HEK293 (cell line): ENCODE measurements around the gene FTSJ1.

Source experiments
- HOXA7 ChIP-seq: sonication (generic); formaldehyde crosslinking; IDR thresholded peaks from 2 replicates; pipeline ENCODE4 v1.8.1; 2022; ENCODE audit warnings: missing genetic modification reagents, borderline replicate concordance
- OSR2 ChIP-seq: fragments of 450-650 bp; formaldehyde crosslinking; IDR thresholded peaks from 2 replicates; pipeline ENCODE4 v1.5.1; 2016; ENCODE audit warnings: missing biosample characterization, missing genetic modification characterization
- OVOL3 ChIP-seq: fragments of 450-650 bp; formaldehyde crosslinking; IDR thresholded peaks from 2 replicates; pipeline ENCODE4 v1.5.1; 2016; ENCODE audit warnings: missing biosample characterization, missing genetic modification characterization
- PBX3 ChIP-seq: sonication (generic); formaldehyde crosslinking; IDR thresholded peaks from 2 replicates; pipeline ENCODE4 v1.8.1; 2022; ENCODE audit warnings: mild to moderate bottlenecking, moderate library complexity, missing genetic modification reagents
- YY2 ChIP-seq: fragments of 450-650 bp; formaldehyde crosslinking; IDR thresholded peaks from 2 replicates; pipeline ENCODE4 v1.5.1; 2016; ENCODE audit warnings: missing biosample characterization, missing genetic modification characterization
- ZBTB8A ChIP-seq: fragments of 450-650 bp; formaldehyde crosslinking; IDR thresholded peaks from 2 replicates; pipeline ENCODE4 v1.5.1; 2016; ENCODE audit warnings: missing biosample characterization, missing genetic modification characterization
- ZNF24 ChIP-seq: fragments of 450-650 bp; formaldehyde crosslinking; IDR thresholded peaks from 2 replicates; pipeline ENCODE4 v1.5.1; 2016; ENCODE audit warnings: missing biosample characterization, missing genetic modification characterization
- ZNF302 ChIP-seq: fragments of 450-650 bp; formaldehyde crosslinking; IDR thresholded peaks from 2 replicates; pipeline ENCODE4 v1.5.1; 2016; ENCODE audit warnings: missing biosample characterization, missing genetic modification characterization, low read depth
- ZNF530 ChIP-seq: fragments of 450-650 bp; formaldehyde crosslinking; IDR thresholded peaks from 2 replicates; pipeline ENCODE4 v1.5.1; 2016; ENCODE audit warnings: low read depth, missing biosample characterization, missing genetic modification characterization
- ZNF580 ChIP-seq: fragments of 450-650 bp; formaldehyde crosslinking; IDR thresholded peaks from 2 replicates; pipeline ENCODE4 v1.5.1; 2016; ENCODE audit warnings: missing biosample characterization, missing genetic modification characterization
- ZNF76 ChIP-seq: fragments of 450-650 bp; formaldehyde crosslinking; IDR thresholded peaks from 2 replicates; pipeline ENCODE4; 2016; ENCODE audit warnings: low read depth, missing biosample characterization, missing genetic modification characterization, borderline replicate concordance
- ZSCAN30 ChIP-seq: fragments of 450-650 bp; IDR thresholded peaks from 2 replicates; pipeline ENCODE4 v1.5.1; 2018; ENCODE audit warnings: missing biosample characterization, mild to moderate bottlenecking, missing genetic modification characterization, moderate library complexity
- TF ChIP-seq, protein P1 (sequence below): fragments of 450-650 bp; formaldehyde crosslinking; IDR thresholded peaks from 2 replicates; pipeline ENCODE4 v1.5.1; 2016; ENCODE audit warnings: missing biosample characterization, missing genetic modification characterization

DNA sequence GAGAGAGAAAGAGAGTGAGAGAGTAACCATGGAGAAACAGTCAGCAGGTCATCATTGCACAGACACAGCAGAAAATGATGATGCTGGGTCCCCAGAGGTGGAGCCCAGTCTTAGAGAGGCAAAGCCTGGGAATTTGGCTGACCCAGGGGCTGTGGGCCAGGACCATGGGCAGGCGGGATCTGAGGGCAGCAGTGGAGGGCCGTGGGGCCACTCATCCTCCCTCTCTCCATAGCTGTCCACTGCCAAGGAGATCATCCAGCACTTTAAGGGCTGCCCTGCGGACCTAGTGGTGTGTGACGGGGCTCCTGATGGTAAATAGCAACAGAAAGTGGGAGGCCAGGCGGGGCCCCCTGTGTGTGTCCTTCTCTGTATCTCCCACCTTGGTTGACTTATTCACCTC, 2.8 kb downstream of the FTSJ1 start:
- TF ChIP-seq YY2 (tag by site-specific recombination): no peak
- TF ChIP-seq, protein P1, sequence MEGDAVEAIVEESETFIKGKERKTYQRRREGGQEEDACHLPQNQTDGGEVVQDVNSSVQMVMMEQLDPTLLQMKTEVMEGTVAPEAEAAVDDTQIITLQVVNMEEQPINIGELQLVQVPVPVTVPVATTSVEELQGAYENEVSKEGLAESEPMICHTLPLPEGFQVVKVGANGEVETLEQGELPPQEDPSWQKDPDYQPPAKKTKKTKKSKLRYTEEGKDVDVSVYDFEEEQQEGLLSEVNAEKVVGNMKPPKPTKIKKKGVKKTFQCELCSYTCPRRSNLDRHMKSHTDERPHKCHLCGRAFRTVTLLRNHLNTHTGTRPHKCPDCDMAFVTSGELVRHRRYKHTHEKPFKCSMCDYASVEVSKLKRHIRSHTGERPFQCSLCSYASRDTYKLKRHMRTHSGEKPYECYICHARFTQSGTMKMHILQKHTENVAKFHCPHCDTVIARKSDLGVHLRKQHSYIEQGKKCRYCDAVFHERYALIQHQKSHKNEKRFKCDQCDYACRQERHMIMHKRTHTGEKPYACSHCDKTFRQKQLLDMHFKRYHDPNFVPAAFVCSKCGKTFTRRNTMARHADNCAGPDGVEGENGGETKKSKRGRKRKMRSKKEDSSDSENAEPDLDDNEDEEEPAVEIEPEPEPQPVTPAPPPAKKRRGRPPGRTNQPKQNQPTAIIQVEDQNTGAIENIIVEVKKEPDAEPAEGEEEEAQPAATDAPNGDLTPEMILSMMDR: no peak
- TF ChIP-seq PBX3 (CRISPR knock-in tag): no peak
- TF ChIP-seq HOXA7 (CRISPR knock-in tag): no peak
- no peak for TF ChIP-seq OVOL3 (tag by site-specific recombination)
- no peak for TF ChIP-seq ZNF530
- no peak for TF ChIP-seq ZNF24 (tag by site-specific recombination)
- TF ChIP-seq ZNF76 (tag by site-specific recombination): no peak
- TF ChIP-seq ZNF580 (tag by site-specific recombination): no peak
- no peak for TF ChIP-seq ZSCAN30 (tag by site-specific recombination)
- TF ChIP-seq ZBTB8A: no peak
- TF ChIP-seq ZNF302 (tag by site-specific recombination): no peak
- no peak for TF ChIP-seq OSR2 (tag by site-specific recombination)
